ENCODE measurements around the gene TTC23.

DNA sequence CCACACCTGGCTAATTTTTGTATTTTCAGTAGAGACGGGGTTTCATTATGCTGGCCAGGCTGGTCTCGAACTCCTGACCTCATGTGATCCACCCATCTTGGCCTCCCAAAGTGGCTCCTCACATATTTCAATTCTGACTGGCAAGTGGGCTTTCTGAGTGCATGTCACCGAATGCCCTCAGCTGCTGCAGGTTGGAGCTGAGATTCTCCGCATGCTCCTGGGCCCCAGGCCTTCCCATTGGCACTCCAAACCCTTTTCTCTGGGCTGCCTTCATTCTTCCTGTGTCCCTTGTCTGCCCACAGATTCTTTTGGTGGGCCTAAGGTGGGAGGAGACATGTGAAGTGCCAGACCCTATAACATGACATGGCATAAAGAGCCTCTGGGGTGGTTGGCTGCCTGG lies 77.2 kb downstream of the TTC23 start:
- no peak for TF ChIP-seq EGR1 (IDR thresholded peaks at IDR 0.05)
- TF ChIP-seq YY1 (IDR thresholded peaks at IDR 0.05; ENCODE audit: low read depth), result no peak
- TF ChIP-seq ZBTB7A (IDR thresholded peaks at IDR 0.05; ENCODE audit: low read depth), result no peak
